ENCODE results near the gene PAX4.

DNA sequence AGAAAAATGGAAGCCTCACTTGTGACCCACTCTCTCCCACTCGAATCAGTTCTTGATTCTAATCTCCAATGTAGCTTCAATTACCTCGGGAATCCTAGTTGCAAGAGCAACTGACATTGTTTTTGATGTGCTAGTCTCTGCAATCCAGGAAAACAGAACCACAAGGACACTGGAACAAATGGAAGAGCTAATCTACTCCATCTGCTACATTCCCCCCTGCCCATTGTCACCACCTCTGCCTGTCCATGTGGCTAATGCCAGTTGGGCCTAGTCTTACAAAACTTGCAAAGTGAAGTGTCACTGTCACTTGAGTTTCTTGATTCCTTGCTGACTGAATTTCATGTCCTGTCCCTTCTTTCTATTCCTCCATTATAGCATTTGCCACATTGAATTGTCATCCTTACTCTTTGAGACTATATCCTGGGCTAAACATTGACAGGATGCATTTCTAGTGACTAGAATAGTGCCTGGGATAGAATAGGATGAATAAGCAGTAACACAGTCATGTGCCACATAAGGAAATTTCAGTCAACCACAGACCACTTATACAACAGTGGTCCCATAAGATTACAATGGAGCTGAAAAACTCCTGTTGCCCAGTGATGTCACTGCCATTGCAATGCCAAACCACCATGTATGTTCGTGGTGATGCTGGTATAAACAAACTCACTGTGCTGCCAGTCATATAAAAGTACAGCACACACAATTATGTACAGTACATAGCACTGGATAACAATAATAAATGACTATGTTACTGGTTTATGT lies 46.0 kb downstream of the PAX4 start:
- TF ChIP-seq, protein P1, sequence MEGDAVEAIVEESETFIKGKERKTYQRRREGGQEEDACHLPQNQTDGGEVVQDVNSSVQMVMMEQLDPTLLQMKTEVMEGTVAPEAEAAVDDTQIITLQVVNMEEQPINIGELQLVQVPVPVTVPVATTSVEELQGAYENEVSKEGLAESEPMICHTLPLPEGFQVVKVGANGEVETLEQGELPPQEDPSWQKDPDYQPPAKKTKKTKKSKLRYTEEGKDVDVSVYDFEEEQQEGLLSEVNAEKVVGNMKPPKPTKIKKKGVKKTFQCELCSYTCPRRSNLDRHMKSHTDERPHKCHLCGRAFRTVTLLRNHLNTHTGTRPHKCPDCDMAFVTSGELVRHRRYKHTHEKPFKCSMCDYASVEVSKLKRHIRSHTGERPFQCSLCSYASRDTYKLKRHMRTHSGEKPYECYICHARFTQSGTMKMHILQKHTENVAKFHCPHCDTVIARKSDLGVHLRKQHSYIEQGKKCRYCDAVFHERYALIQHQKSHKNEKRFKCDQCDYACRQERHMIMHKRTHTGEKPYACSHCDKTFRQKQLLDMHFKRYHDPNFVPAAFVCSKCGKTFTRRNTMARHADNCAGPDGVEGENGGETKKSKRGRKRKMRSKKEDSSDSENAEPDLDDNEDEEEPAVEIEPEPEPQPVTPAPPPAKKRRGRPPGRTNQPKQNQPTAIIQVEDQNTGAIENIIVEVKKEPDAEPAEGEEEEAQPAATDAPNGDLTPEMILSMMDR (IDR thresholded peaks at IDR 0.05), result no peak
- TF ChIP-seq EP300 (IDR thresholded peaks at IDR 0.05; ENCODE audit: borderline replicate concordance in 1 of 2, low read depth in 1 of 2, low read length in 1 of 2), result no peak
